Gastrocnemius medialis (tissue), 4 donors: ENCODE results near the gene PTGS1.

Experiments used
- CTCF ChIP-seq, 5 experiments: fragments of 450-650 bp in 3 of 5; fragments of 200-600 bp in 2 of 5; sonication (generic) in 2 of 5; IDR thresholded peaks in 4 of 5; conservative IDR thresholded peaks in 1 of 5; 1 replicate in 4 of 5; 2 replicates in 1 of 5; pipeline ENCODE4 v1.5.1; 2016 to 2019; ENCODE audit warnings: antibody characterized with exemption in 5 of 5, mild to moderate bottlenecking in 3 of 5, moderate library complexity in 3 of 5
- POLR2A ChIP-seq, 2 donors: fragments of 450-650 bp; IDR thresholded peaks; one replicate each; pipeline ENCODE4 v1.6.1; 2017; ENCODE audit warnings: antibody characterized with exemption in 2 of 2, mild to moderate bottlenecking in 2 of 2, moderate library complexity in 2 of 2

GRCh38 chr9:122367065-122367464 lies 3.8 kb upstream of the PTGS1 start:
- TF ChIP-seq CTCF (IDR thresholded peaks at IDR 0.05 in 4 of 5, conservative IDR thresholded peaks at IDR 0.05 in 1 of 5) (no peak), POLR2A (IDR thresholded peaks at IDR 0.05) (no peak)
